CD4-positive, alpha-beta T cell (primary cell): ENCODE data around the gene TUT1. TPM values are rescaled to one million over a fixed set of nuclear protein-coding genes. Genes with fewer than 3 reads are reported as not detected.

ENCODE experiments used
- ATAC-seq: fragments of 200-7000 bp; cut with Tn5 transposase; one replicate; pipeline ENCODE4 v1.10.0; 2022; ENCODE audit warnings: mild to moderate bottlenecking; ENCODE audit not compliant: poor library complexity
- CTCF ChIA-PET: fragments of 350-600 bp; sonication (Branson Sonifier 250); formaldehyde crosslinking; loops from one replicate; lab custom pipeline; 2021; ENCODE audit warnings: antibody characterized with exemption, inconsistent platforms; lab: Charles Lee
- POLR2A ChIA-PET: fragments of 350-600 bp; sonication (Branson Sonifier 250); formaldehyde crosslinking; loops from one replicate; lab custom pipeline; 2021; ENCODE audit warnings: antibody characterized with exemption, inconsistent platforms; lab: Charles Lee
- DNase-seq, 14 experiments: peaks; one replicate each; pipeline ENCODE4 v3.0.0-alpha.2; 2013 to 2020; ENCODE audit warnings: mixed read lengths in 2 of 14
- H3K27ac ChIP-seq, 2 donors: one replicate each; pipeline versions ENCODE4 v1.5.1 to v1.7.0; 2013; ENCODE audit warnings: low read length in 2 of 2, low read depth in 1 of 2, mild to moderate bottlenecking in 1 of 2
- H3K27me3 ChIP-seq, 2 experiments: 1 replicate in 1 of 2; 2 replicates in 1 of 2; pipeline versions ENCODE4 v1.6.1 to v1.7.0; 2013; ENCODE audit warnings: low read length in 2 of 2, control low read depth in 1 of 2, mild to moderate bottlenecking in 1 of 2, moderate library complexity in 1 of 2; ENCODE audit not compliant: insufficient read depth in 2 of 2, control insufficient read depth in 1 of 2
- H3K36me3 ChIP-seq: one replicate; pipeline ENCODE4 v1.6.1; 2013; ENCODE audit warnings: low read length, control low read depth; ENCODE audit not compliant: insufficient read depth
- H3K4me1 ChIP-seq: one replicate; pipeline ENCODE4 v1.6.1; 2013; ENCODE audit warnings: low read length, control low read depth; ENCODE audit not compliant: insufficient read depth
- H3K4me3 ChIP-seq: one replicate; pipeline ENCODE4 v1.5.1; 2013; ENCODE audit warnings: mild to moderate bottlenecking, low read length, moderate library complexity
- H3K9me3 ChIP-seq, 2 experiments: 1 replicate in 1 of 2; 2 replicates in 1 of 2; pipeline versions ENCODE4 v1.6.1 to v1.7.0; 2013; ENCODE audit warnings: low read length in 2 of 2, mild to moderate bottlenecking in 2 of 2, control low read depth in 1 of 2, moderate library complexity in 1 of 2; ENCODE audit not compliant: control insufficient read depth in 1 of 2, insufficient read depth in 1 of 2
- H3K27ac Mint-ChIP-seq: one replicate; pipeline ENCODE4 v1.8.0; 2020; ENCODE audit warnings: mixed read lengths
- H3K27me3 Mint-ChIP-seq: one replicate; pipeline ENCODE4 v1.8.0; 2021; ENCODE audit warnings: mixed read lengths
- H3K36me3 Mint-ChIP-seq: one replicate; pipeline ENCODE4 v1.8.0; 2021; ENCODE audit warnings: low read depth, mixed read lengths
- H3K4me1 Mint-ChIP-seq: one replicate; pipeline ENCODE4 v1.8.0; 2021; ENCODE audit warnings: low read depth, mixed read lengths
- H3K4me3 Mint-ChIP-seq: one replicate; pipeline ENCODE4 v1.8.0; 2020; ENCODE audit warnings: mild to moderate bottlenecking, mixed read lengths
- H3K9me3 Mint-ChIP-seq: one replicate; pipeline ENCODE4 v1.8.0; 2020; ENCODE audit warnings: mixed read lengths
- intact Hi-C, 2 experiments: fragments of 100-400 bp; cut with DNase I in 1 of 2; cut with micrococcal nuclease in 1 of 2; formaldehyde crosslinking; loops; one replicate each; pipeline versions ENCODE4 v1.15.1 to v1.9.0; 2023 to 2025; cut with DNase I, micrococcal nuclease
- total RNA-seq, 174 experiments: library from RNA in 2 of 174; stranded (reverse) in 2 of 174; gene quantifications; one replicate each; pipeline ENCODE4 v1.2.3 and lab custom pipeline; 2021 to 2026
- TF ChIP-seq, protein P1 (sequence below): fragments of 200-600 bp; IDR thresholded peaks from one replicate; pipeline ENCODE4 v1.8.0; 2022; ENCODE audit warnings: antibody characterized with exemption, mild to moderate bottlenecking

The TUT1 gene
- total RNA-seq, 2 experiments from 2014 or later = 25.5 to 26.2 TPM

DNA sequence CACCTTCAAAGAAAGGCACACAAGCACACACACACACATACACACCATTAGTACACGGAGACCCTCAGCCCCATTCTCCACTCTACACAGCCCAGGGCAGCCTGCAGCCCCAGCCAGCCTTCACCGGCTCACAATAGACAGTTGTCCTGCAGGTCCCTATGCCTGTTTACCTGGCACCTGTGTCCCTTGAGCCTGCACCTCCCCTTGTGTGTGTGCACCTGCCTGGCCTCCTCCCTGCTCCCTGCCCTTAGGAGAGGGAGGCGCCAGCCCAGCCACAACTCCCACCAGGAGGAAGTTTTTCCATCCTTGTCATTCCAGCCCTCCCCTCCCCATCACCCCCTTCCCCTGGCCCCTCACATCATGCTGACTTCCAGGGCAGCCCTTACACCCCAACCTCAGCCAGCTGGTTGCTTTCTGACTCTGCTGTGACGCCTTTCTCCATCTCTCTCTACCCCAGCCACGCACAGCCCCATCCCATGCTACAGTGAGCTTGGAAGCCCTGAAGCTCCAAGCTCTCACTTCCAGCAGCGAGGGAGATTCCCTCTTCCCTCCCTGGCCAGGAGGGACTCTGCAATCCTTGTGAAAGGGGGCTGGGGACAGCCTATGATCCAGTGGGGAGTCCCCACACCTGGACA lies 49.1 kb downstream of the TUT1 start:
- H3K36me3 ChIP-seq = peaks cover 22% of the 10 kb centered on the region
- Mint-ChIP-seq H3K27ac (peak overlapping the region; percentile 90), H3K4me1 (peaks cover 70% of the 10 kb centered on the region), H3K4me3 (peak overlapping the region; percentile 99), H3K9me3 (no peaks in the 10 kb centered on the region), H3K27me3 (no peaks in the 10 kb centered on the region), H3K36me3 (peaks cover 38% of the 10 kb centered on the region)
- peak overlapping the region; percentile 77 to 84 for H3K27ac ChIP-seq
- peaks cover 87% of the 10 kb centered on the region for H3K4me1 ChIP-seq
- DNase-seq (peak in 1 of 14 experiments; percentile 36), ATAC-seq (no peak)
- CTCF ChIA-PET = interaction anchor here (1.1 to 10.9 kb wide), 12 partner anchors 14 to 140 kb away, joined by 3 to 251 read pairs (median 6); partner anchors contain the start of genes EEF1G and TUT1
- TF ChIP-seq, protein P1, sequence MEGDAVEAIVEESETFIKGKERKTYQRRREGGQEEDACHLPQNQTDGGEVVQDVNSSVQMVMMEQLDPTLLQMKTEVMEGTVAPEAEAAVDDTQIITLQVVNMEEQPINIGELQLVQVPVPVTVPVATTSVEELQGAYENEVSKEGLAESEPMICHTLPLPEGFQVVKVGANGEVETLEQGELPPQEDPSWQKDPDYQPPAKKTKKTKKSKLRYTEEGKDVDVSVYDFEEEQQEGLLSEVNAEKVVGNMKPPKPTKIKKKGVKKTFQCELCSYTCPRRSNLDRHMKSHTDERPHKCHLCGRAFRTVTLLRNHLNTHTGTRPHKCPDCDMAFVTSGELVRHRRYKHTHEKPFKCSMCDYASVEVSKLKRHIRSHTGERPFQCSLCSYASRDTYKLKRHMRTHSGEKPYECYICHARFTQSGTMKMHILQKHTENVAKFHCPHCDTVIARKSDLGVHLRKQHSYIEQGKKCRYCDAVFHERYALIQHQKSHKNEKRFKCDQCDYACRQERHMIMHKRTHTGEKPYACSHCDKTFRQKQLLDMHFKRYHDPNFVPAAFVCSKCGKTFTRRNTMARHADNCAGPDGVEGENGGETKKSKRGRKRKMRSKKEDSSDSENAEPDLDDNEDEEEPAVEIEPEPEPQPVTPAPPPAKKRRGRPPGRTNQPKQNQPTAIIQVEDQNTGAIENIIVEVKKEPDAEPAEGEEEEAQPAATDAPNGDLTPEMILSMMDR = no peak
- POLR2A ChIA-PET = interaction anchor here (0.6 to 6.3 kb wide), 9 partner anchors 8 to 156 kb away, joined by 3 to 122 read pairs (median 11); partner anchors contain the start of genes B3GAT3, EEF1G and TUT1
- H3K27me3 ChIP-seq = no peaks in the 10 kb centered on the region
- intact Hi-C loops = loop anchor here (1.0 to 10.0 kb wide), 6 partner anchors 10 to 577 kb away; partner anchors contain the start of gene FTH1 (in 1 of the 2)
- peak overlapping the region; percentile 97 for H3K4me3 ChIP-seq
- no peaks in the 10 kb centered on the region for H3K9me3 ChIP-seq

DNA sequence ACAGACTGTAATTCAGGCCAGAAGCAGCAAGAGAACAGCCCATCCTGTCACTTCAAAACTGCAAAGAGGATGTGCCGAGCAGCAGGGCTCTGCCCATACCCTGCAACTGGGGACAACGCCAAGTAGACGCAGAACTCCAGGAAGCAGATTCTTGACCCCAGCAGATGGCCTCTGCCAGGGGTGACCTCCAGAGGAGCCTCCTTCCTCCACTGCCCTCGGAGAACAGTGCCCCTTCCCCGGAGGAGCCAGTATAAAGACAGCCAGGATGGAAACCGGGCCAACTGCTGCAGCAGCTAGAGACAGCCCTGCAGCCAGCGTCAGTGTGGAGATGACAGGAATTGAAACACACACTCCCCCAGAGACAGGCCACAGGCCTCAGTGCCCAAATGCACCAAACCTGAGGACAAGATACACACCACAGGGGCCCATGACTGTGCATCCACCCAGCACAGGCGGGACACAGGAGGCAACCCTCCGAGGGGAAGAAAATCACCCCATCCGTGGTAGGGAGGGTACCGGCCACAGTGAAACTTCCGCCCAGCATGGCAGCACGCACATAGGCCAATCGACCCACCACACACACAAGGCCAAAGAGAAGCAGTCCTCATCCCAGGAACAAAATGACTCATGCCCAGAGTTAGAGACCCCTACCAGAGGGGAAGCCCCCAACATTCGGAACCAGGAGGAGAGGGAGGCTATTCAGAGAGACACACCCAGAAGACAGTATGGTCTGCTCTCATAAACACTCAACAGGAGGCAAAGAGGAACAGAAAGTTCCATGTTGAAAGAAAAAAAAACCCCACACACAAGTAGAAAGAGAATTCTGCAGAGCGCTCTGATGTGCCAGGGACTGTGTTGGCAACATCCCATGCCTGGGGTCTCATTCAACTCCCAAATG lies 50.3 kb downstream of the TUT1 start:
- Histone ChIP-seq H3K9me3 (no peaks in the 10 kb centered on the region), H3K4me3 (peak overlapping the region; percentile 97), H3K27me3 (no peaks in the 10 kb centered on the region), H3K4me1 (peaks cover 89% of the 10 kb centered on the region), H3K36me3 (peaks cover 29% of the 10 kb centered on the region), H3K27ac (peak overlapping the region; percentile 22 to 25)
- no peak for ATAC-seq
- Mint-ChIP-seq H3K36me3 (peaks cover 43% of the 10 kb centered on the region), H3K4me3 (peak overlapping the region; percentile 99), H3K9me3 (no peaks in the 10 kb centered on the region), H3K27ac (peak overlapping the region; percentile 90), H3K27me3 (no peaks in the 10 kb centered on the region), H3K4me1 (peaks cover 70% of the 10 kb centered on the region)
- ChIA-PET POLR2A (interaction anchor here (0.8 to 6.3 kb wide), 5 partner anchors 12 to 117 kb away, joined by 3 to 122 read pairs (median 10); no protein-coding TSS in a partner anchor), CTCF (interaction anchor here (4.1 to 10.9 kb wide), 2 partner anchors 15 to 117 kb away, joined by 35 to 251 read pairs; no protein-coding TSS in a partner anchor)
- TF ChIP-seq, protein P1 = no peak
- peak in 2 of 14 experiments; percentile 56 to 64 for DNase-seq
- intact Hi-C loops = loop anchor here (2.0 to 10.0 kb wide), 4 partner anchors 44 to 576 kb away; partner anchors contain the start of gene FTH1 (in 1 of the 2)
